Common myeloid progenitor, CD34-positive (primary cell): ENCODE results near the gene STAT4.
A peak's percentile ranks its signal among the peaks of the same experiment; 100 is the strongest.

Source experiments
- CTCF ChIA-PET: fragments of 350-600 bp; sonication (Branson Sonifier 250); formaldehyde crosslinking; loops from one replicate; lab custom pipeline; 2021; ENCODE audit warnings: antibody characterized with exemption; lab: Charles Lee
- POLR2A ChIA-PET: fragments of 350-600 bp; sonication (Branson Sonifier 250); formaldehyde crosslinking; loops from one replicate; lab custom pipeline; 2021; ENCODE audit warnings: antibody characterized with exemption; lab: Charles Lee
- DNase-seq, 3 donors: peaks; one replicate each; pipeline versions ENCODE4 v3.0.0 to v3.0.0-alpha.2; 2013
- H3K27ac ChIP-seq, 2 experiments: 1 replicate in 1 of 2; 2 replicates in 1 of 2; pipeline ENCODE4 v1.7.0; 2013; ENCODE audit warnings: inconsistent platforms in 2 of 2, low read length in 2 of 2, mild to moderate bottlenecking in 2 of 2, low read depth in 1 of 2, moderate library complexity in 1 of 2; ENCODE audit not compliant: severe bottlenecking in 2 of 2, insufficient read depth in 1 of 2, poor library complexity in 1 of 2
- H3K27me3 ChIP-seq, 5 experiments: replicated peaks in 2 of 5; 1 replicate in 3 of 5; 2 replicates in 2 of 5; pipeline versions ENCODE4 v1.6.1 to v1.7.0; 2013; ENCODE audit warnings: low read length in 4 of 5, mild to moderate bottlenecking in 2 of 5, moderate library complexity in 2 of 5, inconsistent platforms in 1 of 5; ENCODE audit not compliant: insufficient read depth in 5 of 5, control insufficient read depth in 4 of 5
- H3K36me3 ChIP-seq, 4 experiments: 1 replicate in 2 of 4; 2 replicates in 2 of 4; pipeline versions ENCODE4 v1.6.1 to v1.7.0; 2013; ENCODE audit warnings: low read length in 3 of 4, control low read depth in 1 of 4, mild to moderate bottlenecking in 1 of 4; ENCODE audit not compliant: control insufficient read depth in 4 of 4, insufficient read depth in 4 of 4
- H3K4me1 ChIP-seq, 4 experiments: 1 replicate in 3 of 4; 2 replicates in 1 of 4; pipeline versions ENCODE4 v1.6.1 to v1.7.1; 2013; ENCODE audit warnings: low read length in 3 of 4, mild to moderate bottlenecking in 3 of 4, control low read depth in 1 of 4, inconsistent platforms in 1 of 4, moderate library complexity in 1 of 4; ENCODE audit not compliant: control insufficient read depth in 4 of 4, insufficient read depth in 4 of 4; ENCODE audit errors: control extremely low read depth in 1 of 4
- H3K4me3 ChIP-seq, 7 experiments: 1 replicate in 4 of 7; 2 replicates in 3 of 7; pipeline versions ENCODE4 v1.5.1 to v1.7.0; 2013; ENCODE audit warnings: mild to moderate bottlenecking in 7 of 7, low read length in 6 of 7, moderate library complexity in 6 of 7, inconsistent platforms in 2 of 7, low read depth in 2 of 7, control low read depth in 1 of 7; ENCODE audit not compliant: insufficient read depth in 4 of 7, control insufficient read depth in 1 of 7; ENCODE audit errors: extremely low read depth in 1 of 7
- H3K9me3 ChIP-seq, 5 experiments: 1 replicate in 4 of 5; 2 replicates in 1 of 5; pipeline versions ENCODE4 v1.6.1 to v1.7.1; 2013; ENCODE audit warnings: low read length in 4 of 5, mild to moderate bottlenecking in 2 of 5, inconsistent platforms in 1 of 5, low read depth in 1 of 5, moderate library complexity in 1 of 5; ENCODE audit not compliant: control insufficient read depth in 4 of 5, insufficient read depth in 2 of 5; ENCODE audit errors: control extremely low read depth in 1 of 5
- WGBS: methylation state at CpG from one replicate; pipeline ENCODE4 v1.1.5; 2013; ENCODE audit not compliant: insufficient coverage; 5-methylcytosine and 5-hydroxymethylcytosine counted together

Gene STAT4

DNA sequence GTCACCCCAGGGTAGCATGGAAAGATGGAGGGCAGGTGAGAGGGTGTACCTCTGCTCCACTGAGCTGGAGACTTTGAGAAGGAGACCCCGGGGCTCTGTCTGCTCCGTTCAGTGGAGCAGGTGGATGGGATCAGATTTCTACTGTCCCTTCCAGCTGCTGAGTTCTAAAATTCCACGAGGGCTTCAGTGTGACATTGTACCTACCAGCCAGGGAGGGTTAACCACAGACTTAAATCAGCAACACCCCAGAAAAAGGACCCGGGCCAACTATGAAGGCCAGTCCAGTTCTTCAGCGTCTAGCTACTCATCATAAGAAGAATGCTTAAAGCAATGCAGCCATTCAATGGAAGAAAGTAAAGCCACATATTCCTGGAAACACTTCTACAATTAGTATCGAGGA, 160.7 kb downstream of the STAT4 start:
- H3K9me3 ChIP-seq = no peaks in the 10 kb centered on the region
- DNase-seq = no peak
- H3K27me3 ChIP-seq = no peaks in the 10 kb centered on the region
- WGBS = 100% methylated on average over 4 of the region's 6 CpGs
- H3K36me3 ChIP-seq = peaks cover 25 to 91% (median 62%) of the 10 kb centered on the region in 4 experiments
- H3K27ac ChIP-seq = no peak overlapping the region
- no peak overlapping the region for H3K4me3 ChIP-seq
- ChIA-PET POLR2A (no interaction called here), CTCF (interaction anchor here (0.9 to 1.2 kb wide), 2 partner anchors 8 to 40 kb away, joined by 3 to 5 read pairs; no protein-coding TSS in a partner anchor)
- H3K4me1 ChIP-seq = peaks cover 0 to 18% (median 6%) of the 10 kb centered on the region in 4 experiments

DNA sequence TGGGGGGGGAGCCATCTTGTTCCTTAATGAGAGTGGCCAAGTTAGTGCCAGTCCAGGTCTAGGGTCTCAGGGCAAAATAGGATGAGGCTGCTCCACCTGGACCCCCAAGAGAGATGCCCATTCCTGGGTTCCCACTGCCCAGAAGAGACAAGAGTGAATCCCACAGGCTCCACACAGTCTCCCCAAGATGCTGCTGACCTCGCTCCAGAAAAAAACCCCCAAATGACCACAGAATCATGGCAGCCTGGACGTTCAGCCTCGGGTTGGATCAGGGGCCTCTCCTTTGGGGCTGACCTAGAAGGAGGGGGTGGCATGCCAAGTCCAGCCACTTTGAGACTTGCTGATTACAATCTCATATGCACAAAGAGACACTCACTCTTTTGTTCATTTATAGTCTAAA, 161.9 kb downstream of the STAT4 start:
- ChIA-PET POLR2A (no interaction called here), CTCF (interaction anchor here (0.9 to 1.3 kb wide), 4 partner anchors 9 to 207 kb away, joined by 3 to 5 read pairs (median 3); no protein-coding TSS in a partner anchor)
- WGBS = 100% methylated on average over 1 of the region's 3 CpGs

DNA sequence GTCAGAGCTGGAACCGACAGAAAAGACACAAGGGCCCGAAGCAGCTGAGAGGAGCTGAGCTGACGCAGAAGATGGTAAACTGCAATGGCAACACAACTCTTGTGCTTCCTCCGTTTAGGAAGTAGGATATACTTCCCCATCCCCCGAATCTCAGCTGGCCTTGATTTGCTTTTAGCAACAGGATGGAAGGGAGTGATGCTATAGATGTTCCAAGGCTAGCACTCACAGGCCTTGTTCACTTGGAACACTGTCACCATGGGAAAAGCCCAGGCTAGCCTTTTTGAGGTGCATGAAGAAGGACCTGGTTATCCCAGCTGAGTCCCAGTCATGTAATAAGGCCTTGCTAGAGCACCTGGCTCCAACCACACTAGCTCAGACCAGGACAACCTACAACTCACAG, 162.9 kb downstream of the STAT4 start:
- Histone ChIP-seq H3K27ac (no peak overlapping the region), H3K27me3 (no peaks in the 10 kb centered on the region), H3K36me3 (peaks cover 29 to 93% (median 63%) of the 10 kb centered on the region in 4 experiments), H3K9me3 (peaks cover 0 to 3% (median 0%) of the 10 kb centered on the region in 5 experiments), H3K4me1 (peaks cover 0 to 18% (median 6%) of the 10 kb centered on the region in 4 experiments), H3K4me3 (no peak overlapping the region)
- no peak for DNase-seq
- POLR2A ChIA-PET = interaction anchor here (0.6 kb wide), 1 partner anchor 311 kb away, joined by 3 read pairs; no protein-coding TSS in a partner anchor
- CTCF ChIA-PET = interaction anchor here (1.0 to 3.1 kb wide), 9 partner anchors 8 to 208 kb away, joined by 3 to 11 read pairs (median 4); no protein-coding TSS in a partner anchor
- WGBS = 98% methylated on average over 4 of the region's 5 CpGs

More for the DNA sequence above, 161.9 kb downstream of the STAT4 start:
- peaks cover 26 to 93% (median 64%) of the 10 kb centered on the region in 4 experiments for H3K36me3 ChIP-seq
- H3K9me3 ChIP-seq = no peaks in the 10 kb centered on the region
- H3K27me3 ChIP-seq = no peaks in the 10 kb centered on the region
- H3K4me1 ChIP-seq = peaks cover 0 to 18% (median 6%) of the 10 kb centered on the region in 4 experiments
- DNase-seq = no peak
- no peak overlapping the region for H3K27ac ChIP-seq
- H3K4me3 ChIP-seq = no peak overlapping the region

DNA sequence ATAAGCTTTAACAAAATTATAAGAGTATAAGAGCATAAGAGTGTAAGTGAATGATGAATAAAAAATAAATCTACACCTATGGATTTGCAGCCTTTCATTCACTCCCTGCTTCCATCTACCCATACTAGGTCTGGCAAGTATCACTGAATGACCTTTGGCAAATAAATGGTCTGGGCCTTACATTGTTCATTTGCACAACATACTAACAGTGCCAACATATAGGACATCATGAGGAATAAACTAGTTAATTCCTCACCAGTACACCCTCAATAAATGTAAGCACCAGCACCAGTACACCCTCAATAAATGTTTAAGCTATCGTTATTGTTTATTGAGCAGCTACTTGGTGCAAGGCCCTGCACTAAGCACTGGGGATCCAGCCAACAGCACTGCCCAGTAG, 163.7 kb downstream of the STAT4 start:
- DNase-seq = no peak
- peaks cover 37 to 96% (median 67%) of the 10 kb centered on the region in 4 experiments for H3K36me3 ChIP-seq
- H3K9me3 ChIP-seq = peaks cover 0 to 7% (median 0%) of the 10 kb centered on the region in 5 experiments
- POLR2A ChIA-PET = interaction anchor here (0.6 kb wide), 1 partner anchor 311 kb away, joined by 3 read pairs; no protein-coding TSS in a partner anchor
- no peaks in the 10 kb centered on the region for H3K27me3 ChIP-seq
- WGBS = 100% methylated on average over 1 of the region's 1 CpG
- CTCF ChIA-PET = interaction anchor here (1.0 to 3.1 kb wide), 7 partner anchors 9 to 208 kb away, joined by 3 to 11 read pairs (median 4); no protein-coding TSS in a partner anchor
- H3K27ac ChIP-seq = no peak overlapping the region
- H3K4me1 ChIP-seq = peaks cover 0 to 18% (median 6%) of the 10 kb centered on the region in 4 experiments
- no peak overlapping the region for H3K4me3 ChIP-seq

DNA sequence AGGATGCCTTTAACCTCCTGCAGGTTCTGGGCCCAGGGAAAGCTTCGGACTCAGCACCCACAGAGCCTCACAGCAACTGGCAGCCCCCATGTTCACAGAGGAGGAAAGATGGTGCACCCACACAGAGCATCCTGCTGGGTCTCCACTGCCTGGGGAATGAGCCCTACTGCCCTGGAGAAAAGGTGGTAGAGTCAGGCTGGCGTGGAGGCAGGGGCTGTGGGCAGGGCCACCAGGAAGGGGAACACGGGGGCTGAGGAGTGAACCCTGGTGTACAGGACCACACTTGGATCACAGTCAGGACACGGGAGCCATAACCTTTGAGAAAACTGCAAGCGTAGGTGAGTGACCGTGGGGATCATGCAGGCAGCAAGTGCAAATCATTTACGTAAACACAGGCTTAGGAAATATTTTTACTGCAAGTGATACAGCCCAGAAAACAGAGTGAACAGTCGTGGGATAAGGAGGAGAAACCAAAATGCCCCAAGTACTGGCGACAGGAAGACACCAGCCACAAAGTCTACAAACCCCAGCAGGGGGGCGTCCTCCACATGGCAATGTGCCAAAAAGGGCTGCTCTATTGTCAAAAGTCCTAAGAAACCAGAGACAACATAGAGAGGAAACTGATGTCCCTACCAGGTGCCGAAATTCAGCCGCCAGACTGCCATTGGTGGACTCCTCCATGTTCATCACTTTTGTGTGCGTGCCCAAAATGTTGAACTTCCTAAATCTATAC, 164.4 kb downstream of the STAT4 start:
- H3K27ac ChIP-seq = no peak overlapping the region
- H3K4me3 ChIP-seq = peak overlapping the region in 1 of 7 experiments; percentile 34
- peaks cover 0 to 7% (median 0%) of the 10 kb centered on the region in 5 experiments for H3K9me3 ChIP-seq
- ChIA-PET CTCF (interaction anchor here (1.6 to 3.1 kb wide), 2 partner anchors 12 to 39 kb away, joined by 5 to 11 read pairs; no protein-coding TSS in a partner anchor), POLR2A (no interaction called here)
- peak; percentile 41 to 79 (median 77) for DNase-seq
- H3K4me1 ChIP-seq = peaks cover 0 to 22% (median 8%) of the 10 kb centered on the region in 4 experiments
- peaks cover 38 to 98% (median 68%) of the 10 kb centered on the region in 4 experiments for H3K36me3 ChIP-seq
- H3K27me3 ChIP-seq = no peaks in the 10 kb centered on the region
- WGBS = 33% methylated on average over 9 of the region's 13 CpGs

DNA sequence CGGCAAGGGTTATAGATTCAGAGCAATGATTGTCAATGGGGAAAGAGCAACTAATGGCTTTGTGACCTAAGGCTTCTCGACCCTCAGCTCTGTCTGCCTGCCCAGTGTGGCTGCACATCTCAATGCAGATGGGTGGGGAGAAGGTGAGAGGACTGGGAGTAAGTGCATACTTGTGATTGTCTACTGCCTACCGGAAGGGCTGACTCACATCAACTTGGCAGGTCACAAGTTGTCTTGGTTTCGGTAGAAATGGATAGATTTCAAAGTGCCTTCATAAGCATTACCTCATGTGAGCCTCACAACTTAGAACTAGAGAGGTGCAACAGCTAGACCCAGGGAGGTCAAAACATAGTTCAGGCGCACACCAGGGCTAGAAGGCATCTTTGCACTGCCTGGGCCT, 166.2 kb downstream of the STAT4 start:
- H3K27ac ChIP-seq = no peak overlapping the region
- H3K27me3 ChIP-seq = no peaks in the 10 kb centered on the region
- H3K9me3 ChIP-seq = peaks cover 0 to 7% (median 0%) of the 10 kb centered on the region in 5 experiments
- no peak for DNase-seq
- POLR2A ChIA-PET = no interaction called here
- H3K36me3 ChIP-seq = peaks cover 27 to 97% (median 59%) of the 10 kb centered on the region in 4 experiments
- CTCF ChIA-PET = interaction anchor here (0.6 to 1.9 kb wide), 4 partner anchors 8 to 93 kb away, joined by 4 to 7 read pairs (median 4); no protein-coding TSS in a partner anchor
- H3K4me1 ChIP-seq = peaks cover 5 to 40% (median 24%) of the 10 kb centered on the region in 4 experiments
- 96% methylated on average over 5 of the region's 5 CpGs for WGBS
- no peak overlapping the region for H3K4me3 ChIP-seq
